HepG2 (cell line): ENCODE results near the gene TBC1D20. TPM values are rescaled to one million over a fixed set of nuclear protein-coding genes. Genes with fewer than 3 reads are reported as not detected.

ENCODE experiments used
- AGO2 ChIP-seq: fragments of 200-400 bp; formaldehyde crosslinking; optimal IDR thresholded peaks from 2 replicates; pipeline ENCODE3; 2017; ENCODE audit warnings: mild to moderate bottlenecking, low read depth, low read length, moderate library complexity
- ARNT2 ChIP-seq: sonication (generic); formaldehyde crosslinking; IDR thresholded peaks from 2 replicates; pipeline ENCODE4 v1.8.0; 2022; ENCODE audit warnings: mild to moderate bottlenecking, low read depth, missing genetic modification reagents, moderate library complexity
- FOXP1 ChIP-seq, 2 experiments: fragments of 450-650 bp in 1 of 2; IDR thresholded peaks; 2 replicates each; pipeline ENCODE4 v1.6.1; 2017 to 2018; ENCODE audit warnings: antibody characterized with exemption in 1 of 2
- HNRNPL ChIP-seq: fragments of 200-400 bp; formaldehyde crosslinking; IDR thresholded peaks from 2 replicates; pipeline ENCODE4 v1.6.1; 2017; ENCODE audit warnings: mild to moderate bottlenecking, low read depth, low read length
- KDM1A ChIP-seq: IDR thresholded peaks from 2 replicates; pipeline ENCODE4 v1.6.1; 2016; ENCODE audit warnings: missing compliant biosample characterization
- KMT2B ChIP-seq: IDR thresholded peaks from 2 replicates; pipeline ENCODE4 v1.6.1; 2016; ENCODE audit warnings: missing genetic modification reagents, missing compliant biosample characterization
- MTERF4 ChIP-seq: sonication (generic); formaldehyde crosslinking; IDR thresholded peaks from 2 replicates; pipeline ENCODE4 v1.8.0; 2023; ENCODE audit warnings: mild to moderate bottlenecking, missing genetic modification reagents
- RBFOX2 ChIP-seq: fragments of 200-400 bp; formaldehyde crosslinking; IDR thresholded peaks from 2 replicates; pipeline ENCODE4 v1.6.1; 2017; ENCODE audit warnings: low read depth, mild to moderate bottlenecking, low read length
- SRY ChIP-seq: sonication (generic); formaldehyde crosslinking; IDR thresholded peaks from 2 replicates; pipeline ENCODE4 v1.8.0; 2022; ENCODE audit warnings: mild to moderate bottlenecking, missing genetic modification reagents
- TSC22D2 ChIP-seq: sonication (generic); formaldehyde crosslinking; IDR thresholded peaks from 2 replicates; pipeline ENCODE4 v1.5.1; 2020; ENCODE audit warnings: missing genetic modification reagents, mild to moderate bottlenecking, borderline replicate concordance
- ZNF124 ChIP-seq: sonication (generic); formaldehyde crosslinking; IDR thresholded peaks from 2 replicates; pipeline ENCODE4 v1.4.0; 2020; ENCODE audit warnings: missing genetic modification reagents
- ZNF546 ChIP-seq: sonication (generic); formaldehyde crosslinking; conservative IDR thresholded peaks from 2 replicates; pipeline ENCODE4 v1.8.1; 2023; ENCODE audit warnings: mild to moderate bottlenecking, missing genetic modification reagents
- ZSCAN21 ChIP-seq: sonication (generic); formaldehyde crosslinking; IDR thresholded peaks from 2 replicates; pipeline ENCODE4 v1.8.0; 2022; ENCODE audit warnings: mild to moderate bottlenecking, missing genetic modification reagents, moderate library complexity, borderline replicate concordance
- polyA plus RNA-seq, 8 experiments: library from polyadenylated mRNA; depleted of rRNA in 3 of 8; stranded (reverse) in 7 of 8; unstranded in 1 of 8; fragments of >200 nt; fragmentation: Illumina TruSeq in 4 of 8; extraction: Trizol in 4 of 8; gene quantifications; 2 replicates each; pipeline versions ENCODE4 v1.2.1 to v1.2.3, GENCODE V29; 2011 to 2016; ENCODE audit warnings: low read depth in 4 of 8, missing spikeins in 1 of 8, mixed read lengths in 1 of 8; ENCODE audit not compliant: insufficient read depth in 1 of 8
- total RNA-seq, 5 experiments: library from RNA; depleted of rRNA; stranded (reverse); fragments of >200 nt; fragmentation: Illumina TruSeq; extraction: Trizol; gene quantifications; 2 replicates each; pipeline ENCODE4 v1.2.3, GENCODE V29; 2016; ENCODE audit warnings: low read depth in 1 of 5
- TF ChIP-seq, protein P1 (sequence below): sonication (generic); formaldehyde crosslinking; IDR thresholded peaks from 2 replicates; pipeline ENCODE4 v1.5.0; 2020; ENCODE audit warnings: missing genetic modification reagents
- TF ChIP-seq, protein P2 (sequence below): sonication (generic); formaldehyde crosslinking; IDR thresholded peaks from 2 replicates; pipeline ENCODE4 v1.5.0; 2020; ENCODE audit warnings: mild to moderate bottlenecking, missing genetic modification reagents, borderline replicate concordance
- TF ChIP-seq, protein P3 (sequence below): sonication (generic); formaldehyde crosslinking; IDR thresholded peaks from 2 replicates; pipeline ENCODE4 v1.8.1; 2022; ENCODE audit warnings: mild to moderate bottlenecking, missing genetic modification reagents

The TBC1D20 gene
- total and polyA plus RNA-seq, 2 of the 13 experiments (the other 11 are each of a cell fraction or from before 2014, with no cell fraction given) = 36.6 to 47.1 TPM

GRCh38 chr20:434661-435419 lies 27.5 kb downstream of the TBC1D20 start (continued):
- TF ChIP-seq, protein P1, sequence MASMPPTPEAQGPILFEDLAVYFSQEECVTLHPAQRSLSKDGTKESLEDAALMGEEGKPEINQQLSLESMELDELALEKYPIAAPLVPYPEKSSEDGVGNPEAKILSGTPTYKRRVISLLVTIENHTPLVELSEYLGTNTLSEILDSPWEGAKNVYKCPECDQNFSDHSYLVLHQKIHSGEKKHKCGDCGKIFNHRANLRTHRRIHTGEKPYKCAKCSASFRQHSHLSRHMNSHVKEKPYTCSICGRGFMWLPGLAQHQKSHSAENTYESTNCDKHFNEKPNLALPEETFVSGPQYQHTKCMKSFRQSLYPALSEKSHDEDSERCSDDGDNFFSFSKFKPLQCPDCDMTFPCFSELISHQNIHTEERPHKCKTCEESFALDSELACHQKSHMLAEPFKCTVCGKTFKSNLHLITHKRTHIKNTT (CRISPR knock-in tag) = no peak
- TF ChIP-seq ZSCAN21 (CRISPR knock-in tag) (peak; percentile 57; the same call in 1 of the 2 replicates), FOXP1 (IDR thresholded peaks at IDR 0.05) (no peak), FOXP1 (CRISPR knock-in tag; IDR thresholded peaks at IDR 0.05) (no peak), ARNT2 (CRISPR knock-in tag) (0 out of 2 replicates have a peak, but pooled peaks have one; percentile 41), HNRNPL (no peak), RBFOX2 (no peak), KMT2B (no peak), ZNF124 (CRISPR knock-in tag) (no peak), MTERF4 (CRISPR knock-in tag) (no peak), SRY (CRISPR knock-in tag) (no peak), ZNF546 (CRISPR knock-in tag) (no peak), AGO2 (peak; percentile 91), KDM1A (CRISPR knock-in tag) (no peak), TSC22D2 (CRISPR knock-in tag) (no peak)
- TF ChIP-seq, protein P2, sequence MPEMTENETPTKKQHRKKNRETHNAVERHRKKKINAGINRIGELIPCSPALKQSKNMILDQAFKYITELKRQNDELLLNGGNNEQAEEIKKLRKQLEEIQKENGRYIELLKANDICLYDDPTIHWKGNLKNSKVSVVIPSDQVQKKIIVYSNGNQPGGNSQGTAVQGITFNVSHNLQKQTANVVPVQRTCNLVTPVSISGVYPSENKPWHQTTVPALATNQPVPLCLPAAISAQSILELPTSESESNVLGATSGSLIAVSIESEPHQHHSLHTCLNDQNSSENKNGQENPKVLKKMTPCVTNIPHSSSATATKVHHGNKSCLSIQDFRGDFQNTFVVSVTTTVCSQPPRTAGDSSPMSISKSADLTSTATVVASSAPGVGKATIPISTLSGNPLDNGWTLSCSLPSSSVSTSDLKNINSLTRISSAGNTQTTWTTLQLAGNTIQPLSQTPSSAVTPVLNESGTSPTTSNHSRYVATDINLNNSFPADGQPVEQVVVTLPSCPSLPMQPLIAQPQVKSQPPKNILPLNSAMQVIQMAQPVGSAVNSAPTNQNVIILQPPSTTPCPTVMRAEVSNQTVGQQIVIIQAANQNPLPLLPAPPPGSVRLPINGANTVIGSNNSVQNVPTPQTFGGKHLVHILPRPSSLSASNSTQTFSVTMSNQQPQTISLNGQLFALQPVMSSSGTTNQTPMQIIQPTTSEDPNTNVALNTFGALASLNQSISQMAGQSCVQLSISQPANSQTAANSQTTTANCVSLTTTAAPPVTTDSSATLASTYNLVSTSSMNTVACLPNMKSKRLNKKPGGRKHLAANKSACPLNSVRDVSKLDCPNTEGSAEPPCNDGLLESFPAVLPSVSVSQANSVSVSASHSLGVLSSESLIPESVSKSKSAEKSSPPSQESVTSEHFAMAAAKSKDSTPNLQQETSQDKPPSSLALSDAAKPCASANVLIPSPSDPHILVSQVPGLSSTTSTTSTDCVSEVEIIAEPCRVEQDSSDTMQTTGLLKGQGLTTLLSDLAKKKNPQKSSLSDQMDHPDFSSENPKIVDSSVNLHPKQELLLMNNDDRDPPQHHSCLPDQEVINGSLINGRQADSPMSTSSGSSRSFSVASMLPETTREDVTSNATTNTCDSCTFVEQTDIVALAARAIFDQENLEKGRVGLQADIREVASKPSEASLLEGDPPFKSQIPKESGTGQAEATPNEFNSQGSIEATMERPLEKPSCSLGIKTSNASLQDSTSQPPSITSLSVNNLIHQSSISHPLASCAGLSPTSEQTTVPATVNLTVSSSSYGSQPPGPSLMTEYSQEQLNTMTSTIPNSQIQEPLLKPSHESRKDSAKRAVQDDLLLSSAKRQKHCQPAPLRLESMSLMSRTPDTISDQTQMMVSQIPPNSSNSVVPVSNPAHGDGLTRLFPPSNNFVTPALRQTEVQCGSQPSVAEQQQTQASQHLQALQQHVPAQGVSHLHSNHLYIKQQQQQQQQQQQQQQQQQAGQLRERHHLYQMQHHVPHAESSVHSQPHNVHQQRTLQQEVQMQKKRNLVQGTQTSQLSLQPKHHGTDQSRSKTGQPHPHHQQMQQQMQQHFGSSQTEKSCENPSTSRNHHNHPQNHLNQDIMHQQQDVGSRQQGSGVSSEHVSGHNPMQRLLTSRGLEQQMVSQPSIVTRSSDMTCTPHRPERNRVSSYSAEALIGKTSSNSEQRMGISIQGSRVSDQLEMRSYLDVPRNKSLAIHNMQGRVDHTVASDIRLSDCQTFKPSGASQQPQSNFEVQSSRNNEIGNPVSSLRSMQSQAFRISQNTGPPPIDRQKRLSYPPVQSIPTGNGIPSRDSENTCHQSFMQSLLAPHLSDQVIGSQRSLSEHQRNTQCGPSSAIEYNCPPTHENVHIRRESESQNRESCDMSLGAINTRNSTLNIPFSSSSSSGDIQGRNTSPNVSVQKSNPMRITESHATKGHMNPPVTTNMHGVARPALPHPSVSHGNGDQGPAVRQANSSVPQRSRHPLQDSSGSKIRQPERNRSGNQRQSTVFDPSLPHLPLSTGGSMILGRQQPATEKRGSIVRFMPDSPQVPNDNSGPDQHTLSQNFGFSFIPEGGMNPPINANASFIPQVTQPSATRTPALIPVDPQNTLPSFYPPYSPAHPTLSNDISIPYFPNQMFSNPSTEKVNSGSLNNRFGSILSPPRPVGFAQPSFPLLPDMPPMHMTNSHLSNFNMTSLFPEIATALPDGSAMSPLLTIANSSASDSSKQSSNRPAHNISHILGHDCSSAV (CRISPR knock-in tag) = no peak
- TF ChIP-seq, protein P3, sequence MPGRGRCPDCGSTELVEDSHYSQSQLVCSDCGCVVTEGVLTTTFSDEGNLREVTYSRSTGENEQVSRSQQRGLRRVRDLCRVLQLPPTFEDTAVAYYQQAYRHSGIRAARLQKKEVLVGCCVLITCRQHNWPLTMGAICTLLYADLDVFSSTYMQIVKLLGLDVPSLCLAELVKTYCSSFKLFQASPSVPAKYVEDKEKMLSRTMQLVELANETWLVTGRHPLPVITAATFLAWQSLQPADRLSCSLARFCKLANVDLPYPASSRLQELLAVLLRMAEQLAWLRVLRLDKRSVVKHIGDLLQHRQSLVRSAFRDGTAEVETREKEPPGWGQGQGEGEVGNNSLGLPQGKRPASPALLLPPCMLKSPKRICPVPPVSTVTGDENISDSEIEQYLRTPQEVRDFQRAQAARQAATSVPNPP (CRISPR knock-in tag) = no peak
